Fibroblast of skin of left biceps (primary cell): Measurements from ENCODE around the gene ELANE.

ENCODE experiments used
- DNase-seq, 2 experiments: peaks; one replicate each; pipeline ENCODE4 v3.0.0-alpha.2; 2013; ENCODE audit warnings: low read depth in 2 of 2

The ELANE gene

DNA sequence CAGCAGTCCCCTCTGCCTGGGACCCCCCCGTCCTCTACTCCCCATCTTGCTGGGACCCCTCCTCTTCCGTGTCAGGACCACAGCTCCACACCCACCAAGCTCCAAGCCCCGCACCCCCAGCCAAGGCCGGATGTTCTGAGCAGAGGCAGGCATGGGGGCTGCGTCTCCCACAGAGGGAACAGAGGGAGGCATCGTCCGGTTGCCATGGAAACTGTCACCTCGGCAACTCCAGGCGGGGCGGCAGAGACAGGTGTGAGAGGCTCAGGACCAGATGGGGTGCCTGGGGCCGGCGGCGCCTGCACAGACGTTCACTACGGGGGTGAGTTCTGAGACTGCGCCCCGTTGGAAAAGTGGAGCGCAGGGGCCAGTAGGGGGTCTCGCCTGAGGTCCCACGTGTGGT is 46.6 kb downstream of the ELANE start:
- no peak for DNase-seq

DNA sequence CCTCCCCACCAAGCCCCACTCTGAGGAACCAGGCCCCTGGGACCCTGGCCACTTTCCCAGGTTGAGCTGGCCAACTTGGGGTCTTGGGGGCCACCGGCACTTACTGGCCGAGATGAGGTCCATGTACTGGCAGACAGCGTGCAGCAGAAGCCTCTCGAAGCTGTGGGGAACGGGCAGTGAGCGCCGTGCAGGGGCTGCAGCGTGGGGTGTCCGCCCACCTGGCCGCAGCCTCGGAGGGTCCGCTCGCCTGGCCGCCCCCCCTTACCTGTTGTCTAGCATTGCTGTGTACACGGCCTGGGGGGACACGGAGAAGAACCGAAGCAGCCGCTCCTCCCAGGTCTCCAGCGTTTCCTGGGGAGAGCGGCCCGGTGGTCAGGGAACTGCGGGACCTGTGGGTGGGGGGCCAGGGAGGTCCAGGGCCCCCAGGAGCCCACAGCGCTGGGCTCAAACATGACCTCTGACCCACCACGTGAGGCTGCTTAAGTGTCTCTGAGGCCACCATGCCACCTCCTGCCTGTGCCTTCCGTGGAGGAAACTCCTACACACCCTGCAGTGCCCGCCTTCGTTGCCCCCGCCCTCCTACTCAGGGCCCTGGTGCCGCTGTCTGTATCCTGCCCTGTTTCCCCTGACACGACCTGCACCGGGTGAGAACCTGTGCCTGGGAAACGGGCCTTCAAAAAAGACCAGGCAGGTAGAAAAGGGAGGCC is 47.4 kb downstream of the ELANE start:
- no peak for DNase-seq

DNA sequence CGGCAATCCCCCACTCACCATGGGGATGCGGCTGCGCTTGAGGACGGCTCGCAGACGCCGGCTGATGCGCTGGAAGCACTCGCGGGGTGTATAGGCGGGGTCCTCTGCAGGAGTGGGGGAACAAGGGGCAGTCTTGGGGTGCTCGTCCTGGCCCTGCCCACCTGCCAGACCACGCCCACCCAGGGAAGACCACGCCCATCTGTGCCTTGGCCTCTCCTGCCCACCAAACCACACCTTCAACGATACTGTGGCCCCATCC is 47.9 kb downstream of the ELANE start:
- DNase-seq = no peak

DNA sequence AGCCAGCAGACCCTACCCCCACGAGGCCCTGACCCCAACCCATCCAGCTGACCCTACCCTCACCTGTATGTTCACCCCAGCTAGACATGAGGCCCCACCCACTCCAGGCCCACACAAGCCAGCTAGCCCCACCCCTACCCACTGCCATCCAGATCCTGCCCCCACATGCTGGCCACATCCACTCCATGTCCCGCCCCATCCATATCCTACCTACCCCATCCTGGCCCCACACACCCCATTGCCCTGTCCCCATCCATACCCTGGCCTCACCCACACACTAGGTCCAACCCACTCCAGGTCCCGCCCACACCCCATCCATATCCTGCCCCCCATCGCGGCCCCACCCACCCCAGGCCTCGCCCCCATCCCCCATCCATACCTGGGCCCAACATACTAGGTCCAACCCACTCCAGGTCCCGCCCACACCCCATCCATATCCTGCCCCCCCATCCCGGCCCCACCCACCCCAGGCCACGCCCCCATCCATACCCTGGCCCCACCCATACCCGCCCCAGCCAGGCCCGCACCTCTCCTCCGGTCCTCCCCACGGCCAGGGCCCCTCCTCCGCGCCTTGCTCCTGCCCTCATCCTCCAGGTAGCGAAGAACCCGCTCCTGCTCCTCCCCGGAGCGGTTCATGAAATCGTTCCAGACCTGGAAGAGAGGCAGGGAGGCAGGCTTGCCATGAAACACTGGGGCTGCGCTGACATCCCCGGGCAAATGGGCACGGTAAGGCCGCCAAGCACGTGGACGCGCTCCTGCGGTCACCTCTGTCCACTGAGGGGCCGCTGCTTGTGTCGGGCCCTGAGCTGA is 48.4 kb downstream of the ELANE start:
- DNase-seq = no peak

DNA sequence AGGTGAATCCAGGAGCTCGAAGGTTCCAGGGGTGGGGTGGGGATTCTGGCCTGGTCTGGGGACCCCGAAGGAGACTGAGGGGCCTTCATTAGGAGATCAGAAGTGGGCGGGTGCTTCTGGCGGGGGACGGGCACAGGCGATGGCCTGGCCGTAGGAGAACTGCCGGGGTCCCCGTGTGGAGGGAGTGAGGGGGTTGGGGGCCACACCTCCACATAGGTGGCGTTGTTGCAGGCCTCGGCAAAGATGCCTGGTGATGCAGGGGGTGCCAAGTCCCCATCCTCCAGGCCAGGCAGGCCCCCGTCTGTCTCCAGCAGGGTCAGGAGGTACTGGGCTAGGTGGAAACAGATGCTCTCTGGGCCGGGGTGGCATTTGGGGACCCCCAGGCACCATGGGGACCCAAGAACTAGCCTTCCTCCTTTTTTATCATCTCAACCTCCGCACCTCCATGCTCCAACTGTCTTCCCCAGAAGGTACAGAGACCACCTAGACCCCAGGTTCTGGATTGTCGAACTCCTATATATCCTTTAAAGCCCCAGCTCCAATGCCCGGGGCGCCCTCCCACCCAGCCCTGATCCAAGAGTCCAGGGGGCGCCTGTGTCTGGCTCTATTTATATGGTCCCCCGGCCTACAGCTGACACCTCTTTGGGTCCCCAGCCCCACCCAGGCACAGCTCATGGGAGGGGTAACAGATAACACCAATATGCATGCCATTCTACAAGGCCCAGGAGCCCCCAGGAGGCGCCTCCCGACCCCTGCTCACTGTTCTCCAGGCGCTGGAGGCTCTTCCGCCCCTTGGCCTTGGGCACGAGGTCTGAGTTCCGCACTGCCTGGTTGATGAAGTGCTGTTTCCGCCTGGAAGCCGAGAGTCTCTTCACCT is 49.4 kb downstream of the ELANE start:
- DNase-seq = no peak

DNA sequence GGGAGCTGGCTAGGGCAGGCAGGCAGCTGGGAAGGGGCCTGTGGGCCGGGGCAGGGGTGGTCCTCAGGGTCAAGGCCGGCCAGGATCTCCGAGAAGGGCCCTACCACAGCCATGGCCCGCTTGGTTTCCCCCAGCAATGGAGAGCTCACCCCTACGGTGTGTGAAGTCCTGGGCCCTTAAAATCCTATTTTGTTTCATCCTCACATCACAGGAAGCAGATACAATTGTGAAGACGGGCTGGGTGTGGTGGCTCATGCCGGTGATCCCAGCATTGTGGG is 49.9 kb downstream of the ELANE start:
- DNase-seq = no peak

DNA sequence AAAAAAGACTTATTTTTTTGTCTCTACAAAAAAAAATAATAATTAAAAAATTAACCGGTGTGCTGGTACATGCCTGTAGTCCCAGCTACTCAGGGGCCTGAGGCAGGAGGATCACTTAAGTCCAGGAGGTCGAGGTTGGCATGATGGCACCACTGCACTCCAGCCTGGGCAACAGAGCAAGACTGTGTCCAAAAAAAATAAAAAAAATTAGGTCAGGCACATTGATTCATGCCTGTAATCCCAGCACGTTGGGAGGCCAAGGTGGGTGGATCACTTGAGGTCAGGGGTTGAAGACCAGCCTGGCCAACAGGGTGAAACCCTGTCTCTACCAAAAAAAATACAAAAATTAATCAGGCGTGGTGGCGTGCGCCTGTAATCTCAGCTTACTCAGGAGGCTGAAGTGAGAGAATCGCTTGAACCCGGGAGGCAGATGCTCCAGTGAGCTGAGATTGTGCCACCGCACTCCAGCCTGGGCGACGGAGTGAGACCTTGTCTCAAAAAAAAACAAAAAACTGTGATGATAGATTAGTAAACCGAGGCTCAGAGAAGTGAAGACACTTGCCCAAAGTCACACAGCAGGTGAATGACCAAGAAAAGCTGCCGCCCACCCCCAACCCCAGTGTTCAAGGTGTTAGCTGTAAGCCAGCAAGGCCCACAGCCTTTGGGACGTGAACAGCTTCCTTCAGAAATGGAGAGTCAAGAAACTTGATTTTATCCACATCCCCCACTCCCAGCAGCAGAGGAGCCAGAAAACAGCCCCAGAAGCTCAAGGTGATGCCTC is 50.5 kb downstream of the ELANE start:
- no peak for DNase-seq

DNA sequence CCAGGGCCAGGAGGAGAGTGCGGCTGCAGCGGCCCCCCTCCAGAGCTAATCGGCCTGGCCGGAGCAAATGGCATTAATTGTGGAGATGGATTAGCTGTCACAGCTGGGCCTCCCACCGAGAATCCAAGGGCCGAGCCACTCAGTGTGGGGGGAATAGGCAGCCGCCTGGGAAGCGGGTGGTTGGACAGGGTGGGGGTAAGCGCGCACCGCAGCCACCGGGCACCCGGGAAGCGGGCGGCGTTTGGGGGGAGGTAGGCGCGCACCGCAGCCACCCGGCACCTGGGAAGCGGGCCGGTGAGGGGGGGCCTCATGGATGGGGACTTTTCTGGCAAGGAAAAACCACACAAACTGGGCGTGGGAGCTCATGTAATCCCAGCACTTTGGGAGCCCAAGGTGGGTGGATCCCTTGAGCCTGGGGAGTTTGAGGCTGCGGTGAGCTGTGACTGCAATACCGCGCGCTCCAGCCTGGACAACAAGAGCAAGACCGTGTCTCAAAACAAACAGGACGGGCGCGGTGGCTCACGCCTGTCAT is 51.2 kb downstream of the ELANE start:
- no peak for DNase-seq

DNA sequence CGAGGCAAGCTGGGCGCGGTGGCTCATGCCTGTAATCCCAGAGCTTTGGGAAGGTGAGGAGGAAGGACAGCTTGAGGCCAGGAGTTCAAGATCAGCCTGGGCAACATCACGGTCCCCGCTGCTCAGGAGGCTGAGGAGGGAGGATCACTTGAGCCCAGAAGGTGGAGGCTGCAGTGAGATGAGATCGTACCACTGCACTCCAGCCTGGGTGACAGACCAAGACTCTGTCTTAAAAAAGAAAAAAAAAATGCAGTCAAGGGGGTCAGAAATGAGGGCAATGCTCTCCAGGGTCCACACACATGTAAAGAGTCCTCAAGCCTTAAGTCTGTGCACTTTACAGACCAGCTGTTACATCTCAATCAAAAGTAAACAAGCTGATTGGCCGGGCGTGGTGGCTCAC is 52.4 kb downstream of the ELANE start:
- no peak for DNase-seq
